GM10266 (cell line): ENCODE results near the gene HM13.

Experiments
- DNase-seq: peaks from one replicate; pipeline ENCODE4 v3.0.0; 2012; ENCODE audit errors: extremely low spot score
- TF ChIP-seq, protein P1 (sequence below): IDR thresholded peaks from 2 replicates; pipeline ENCODE4 v1.5.1; 2012; ENCODE audit warnings: mild to moderate bottlenecking, low read depth; ENCODE audit not compliant: control insufficient read depth, insufficient read depth; ENCODE audit errors: missing control alignments

HM13 gene

DNA sequence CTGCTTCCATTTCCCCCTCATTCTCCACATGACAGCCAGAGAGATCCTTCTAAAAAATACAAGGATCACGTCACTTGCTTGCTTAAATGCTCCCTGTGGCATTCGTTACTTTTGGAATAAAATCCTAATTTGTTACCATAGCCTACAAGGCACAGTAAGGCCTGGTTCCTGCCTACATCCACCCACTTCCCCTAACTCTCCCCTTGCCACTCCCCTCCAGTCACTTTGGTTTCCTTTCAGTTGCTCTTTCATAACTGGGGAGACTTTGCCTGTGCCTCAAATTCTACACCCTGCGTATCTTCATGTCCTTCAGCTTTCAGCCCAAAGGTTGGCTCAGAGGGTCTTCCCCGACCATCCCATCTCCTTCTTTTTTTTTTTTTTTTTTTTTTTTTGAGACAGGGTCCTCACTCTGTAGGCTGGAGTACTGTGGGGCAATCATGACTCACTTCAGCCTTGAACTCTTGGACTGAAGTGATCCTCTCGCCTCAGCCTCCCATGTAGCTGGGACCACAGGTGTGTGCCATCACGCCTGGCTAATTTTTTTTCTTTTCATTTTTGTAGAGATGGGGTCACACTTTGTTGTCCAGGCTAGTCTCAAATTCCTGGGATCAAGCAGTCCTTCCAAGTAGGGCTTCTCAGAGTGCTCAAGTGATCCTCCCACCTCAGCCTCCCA is 103.3 kb downstream of the HM13 start:
- TF ChIP-seq, protein P1, sequence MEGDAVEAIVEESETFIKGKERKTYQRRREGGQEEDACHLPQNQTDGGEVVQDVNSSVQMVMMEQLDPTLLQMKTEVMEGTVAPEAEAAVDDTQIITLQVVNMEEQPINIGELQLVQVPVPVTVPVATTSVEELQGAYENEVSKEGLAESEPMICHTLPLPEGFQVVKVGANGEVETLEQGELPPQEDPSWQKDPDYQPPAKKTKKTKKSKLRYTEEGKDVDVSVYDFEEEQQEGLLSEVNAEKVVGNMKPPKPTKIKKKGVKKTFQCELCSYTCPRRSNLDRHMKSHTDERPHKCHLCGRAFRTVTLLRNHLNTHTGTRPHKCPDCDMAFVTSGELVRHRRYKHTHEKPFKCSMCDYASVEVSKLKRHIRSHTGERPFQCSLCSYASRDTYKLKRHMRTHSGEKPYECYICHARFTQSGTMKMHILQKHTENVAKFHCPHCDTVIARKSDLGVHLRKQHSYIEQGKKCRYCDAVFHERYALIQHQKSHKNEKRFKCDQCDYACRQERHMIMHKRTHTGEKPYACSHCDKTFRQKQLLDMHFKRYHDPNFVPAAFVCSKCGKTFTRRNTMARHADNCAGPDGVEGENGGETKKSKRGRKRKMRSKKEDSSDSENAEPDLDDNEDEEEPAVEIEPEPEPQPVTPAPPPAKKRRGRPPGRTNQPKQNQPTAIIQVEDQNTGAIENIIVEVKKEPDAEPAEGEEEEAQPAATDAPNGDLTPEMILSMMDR = no peak

More for the DNA sequence above, 103.3 kb downstream of the HM13 start:
- peak; percentile 53 for DNase-seq
